Endothelial cell of umbilical vein (primary cell): Measurements from ENCODE around the gene GTF2IRD1. TPM values are rescaled to one million over a fixed set of nuclear protein-coding genes. Genes with fewer than 3 reads are reported as not detected.

Source experiments
- BruUV-seq: library from RNA; stranded (reverse); fragments of 400-500 nt; replicated peaks from 2 replicates; lab custom pipeline; 2021; lab: Mats Ljungman, UMichigan
- CTCF ChIA-PET: fragments of 300-600, 350-600 bp; sonication (Branson Sonifier 250); formaldehyde crosslinking; loops from one replicate; lab custom pipeline; 2021; ENCODE audit warnings: antibody characterized with exemption, inconsistent platforms; lab: Charles Lee
- POLR2A ChIA-PET: fragments of 300-600, 350-600 bp; sonication (Branson Sonifier 250); formaldehyde crosslinking; loops from one replicate; lab custom pipeline; 2021; ENCODE audit warnings: antibody characterized with exemption, inconsistent platforms; lab: Charles Lee
- DNase-seq: peaks from one replicate; pipeline ENCODE4 v3.0.0-alpha.2; 2011; ENCODE audit warnings: low read depth, low spot score
- FAIRE-seq: peaks from 2 replicates; lab custom pipeline; 2011; peaks lifted over from hg19 to GRCh38; lab: Jason Lieb, UNC
- H2AFZ ChIP-seq: 2 replicates; pipeline ENCODE4 v1.6.0; 2012; ENCODE audit warnings: low read depth, low read length, control low read depth, inconsistent platforms
- H3K27ac ChIP-seq: 2 replicates; pipeline ENCODE4 v1.5.1; 2011; ENCODE audit warnings: low read depth, mild to moderate bottlenecking, control low read depth, low read length, moderate library complexity; ENCODE audit not compliant: insufficient read depth
- H3K27me3 ChIP-seq, 2 experiments: 2 replicates each; pipeline versions ENCODE4 v1.6.0 to v1.6.1; 2011; ENCODE audit warnings: low read length in 2 of 2, mixed read lengths in 1 of 2; ENCODE audit not compliant: control insufficient read depth in 2 of 2, insufficient read depth in 2 of 2
- H3K36me3 ChIP-seq, 2 experiments: 2 replicates in 1 of 2; 3 replicates in 1 of 2; pipeline ENCODE4 v1.5.1; 2011; ENCODE audit warnings: low read length in 2 of 2, mild to moderate bottlenecking in 1 of 2, moderate library complexity in 1 of 2; ENCODE audit not compliant: control insufficient read depth in 2 of 2, insufficient read depth in 2 of 2; ENCODE audit errors: extremely low read depth in 1 of 2
- H3K4me1 ChIP-seq: 3 replicates; pipeline ENCODE4 v1.5.1; 2011; ENCODE audit warnings: mild to moderate bottlenecking, low read length; ENCODE audit not compliant: control insufficient read depth, insufficient read depth; ENCODE audit errors: extremely low read depth
- H3K4me2 ChIP-seq: 2 replicates; pipeline ENCODE4 v1.6.1; 2011; ENCODE audit warnings: low read length, control low read depth, mixed read lengths; ENCODE audit not compliant: insufficient read depth
- H3K4me3 ChIP-seq, 3 experiments: fragments of 200-600 bp in 1 of 3; sonication (generic), shearing (Covaris generic) in 1 of 3; replicated peaks in 1 of 3; 2 replicates each; pipeline ENCODE4 v1.5.1; 2011 to 2016; ENCODE audit warnings: control low read depth in 3 of 3, low read length in 3 of 3, mild to moderate bottlenecking in 2 of 3, inconsistent platforms in 1 of 3, low read depth in 1 of 3, moderate library complexity in 1 of 3; ENCODE audit not compliant: insufficient read depth in 1 of 3
- H3K79me2 ChIP-seq: 2 replicates; pipeline ENCODE4 v1.6.0; 2012; ENCODE audit warnings: low read length, inconsistent platforms; ENCODE audit not compliant: control insufficient read depth, insufficient read depth
- H3K9ac ChIP-seq: replicated peaks from 2 replicates; pipeline ENCODE3; 2011; ENCODE audit warnings: low read length, control low read depth; ENCODE audit not compliant: insufficient read depth; ENCODE audit errors: extremely low read depth
- H3K9me1 ChIP-seq: replicated peaks from 3 replicates; pipeline ENCODE4 v1.6.0; 2011; ENCODE audit warnings: mild to moderate bottlenecking, low read length; ENCODE audit not compliant: control insufficient read depth, insufficient read depth; ENCODE audit errors: extremely low read depth
- H3K9me3 ChIP-seq: replicated peaks from 2 replicates; pipeline ENCODE4 v1.5.1; 2012; ENCODE audit warnings: low read length, inconsistent platforms; ENCODE audit not compliant: control insufficient read depth, insufficient read depth
- H4K20me1 ChIP-seq: replicated peaks from 2 replicates; pipeline ENCODE3; 2011; ENCODE audit warnings: mild to moderate bottlenecking, low read length; ENCODE audit not compliant: control insufficient read depth, insufficient read depth; ENCODE audit errors: extremely low read depth
- EZH2 ChIP-seq: IDR thresholded peaks from 2 replicates; pipeline ENCODE4 v1.6.1; 2012; ENCODE audit warnings: borderline replicate concordance, low read depth, mild to moderate bottlenecking, moderate library complexity, low read length, inconsistent platforms; ENCODE audit not compliant: severe bottlenecking
- GATA2 ChIP-seq: IDR thresholded peaks from 2 replicates; pipeline ENCODE4 v1.7.0; 2011; ENCODE audit warnings: low read depth, mild to moderate bottlenecking, moderate library complexity, mixed read lengths, low read length; ENCODE audit not compliant: insufficient read length, insufficient read depth
- JUN ChIP-seq: IDR thresholded peaks from 2 replicates; pipeline ENCODE4 v1.6.1; 2011; ENCODE audit warnings: borderline replicate concordance, low read depth; ENCODE audit not compliant: insufficient read length, insufficient read depth
- MYC ChIP-seq: IDR thresholded peaks from one replicate; pipeline ENCODE4 v1.6.1; 2011; ENCODE audit warnings: mild to moderate bottlenecking, low read depth, low read length
- POLR2A ChIP-seq: IDR thresholded peaks from 2 replicates; pipeline ENCODE4 v1.6.1; 2012; ENCODE audit warnings: low read depth, mild to moderate bottlenecking, control low read depth, low read length
- dilution Hi-C: fragments of 300-500 bp; cut with MboI; formaldehyde crosslinking; loops from one replicate; pipeline ENCODE4 v1.15.0; 2019; ENCODE audit warnings: low sequenced_read_pairs; ENCODE audit not compliant: extremely low pct_ligation_motif_present
- intact Hi-C: fragments of 100-400 bp; cut with micrococcal nuclease; formaldehyde crosslinking; loops from one replicate; pipeline ENCODE4 v1.10.0; 2022
- polyA plus RNA-seq, 4 experiments: library from polyadenylated mRNA; depleted of rRNA in 3 of 4; stranded (reverse) in 3 of 4; unstranded in 1 of 4; fragments of >200 nt; gene quantifications; 2 replicates each; pipeline versions ENCODE4 v1.2.1 to v1.2.3, GENCODE V29; 2011 to 2012; ENCODE audit warnings: missing spikeins in 1 of 4
- total RNA-seq: library from RNA; stranded (reverse); gene quantifications from 2 replicates; pipeline ENCODE4 v1.2.3, GENCODE V29; 2021
- TF ChIP-seq, protein P1 (sequence below), 2 donors: IDR thresholded peaks; 1 replicate in 1 of 2; 2 replicates in 1 of 2; pipeline ENCODE4 v1.5.1; 2011; ENCODE audit warnings: low read length in 2 of 2, mild to moderate bottlenecking in 2 of 2, moderate library complexity in 2 of 2, control low read depth in 1 of 2, inconsistent platforms in 1 of 2, low read depth in 1 of 2; ENCODE audit not compliant: insufficient read depth in 1 of 2; ENCODE audit errors: extremely low read depth in 1 of 2
- TF ChIP-seq, protein P2 (sequence below): IDR thresholded peaks from 2 replicates; pipeline ENCODE4 v1.6.1; 2011; ENCODE audit not compliant: insufficient read depth, insufficient read length

The GTF2IRD1 gene
- total and polyA plus RNA-seq, 2 donors (not counting 3 experiments of a cell fraction or from before 2014, with no cell fraction given): 14.2 to 24.2 TPM

DNA sequence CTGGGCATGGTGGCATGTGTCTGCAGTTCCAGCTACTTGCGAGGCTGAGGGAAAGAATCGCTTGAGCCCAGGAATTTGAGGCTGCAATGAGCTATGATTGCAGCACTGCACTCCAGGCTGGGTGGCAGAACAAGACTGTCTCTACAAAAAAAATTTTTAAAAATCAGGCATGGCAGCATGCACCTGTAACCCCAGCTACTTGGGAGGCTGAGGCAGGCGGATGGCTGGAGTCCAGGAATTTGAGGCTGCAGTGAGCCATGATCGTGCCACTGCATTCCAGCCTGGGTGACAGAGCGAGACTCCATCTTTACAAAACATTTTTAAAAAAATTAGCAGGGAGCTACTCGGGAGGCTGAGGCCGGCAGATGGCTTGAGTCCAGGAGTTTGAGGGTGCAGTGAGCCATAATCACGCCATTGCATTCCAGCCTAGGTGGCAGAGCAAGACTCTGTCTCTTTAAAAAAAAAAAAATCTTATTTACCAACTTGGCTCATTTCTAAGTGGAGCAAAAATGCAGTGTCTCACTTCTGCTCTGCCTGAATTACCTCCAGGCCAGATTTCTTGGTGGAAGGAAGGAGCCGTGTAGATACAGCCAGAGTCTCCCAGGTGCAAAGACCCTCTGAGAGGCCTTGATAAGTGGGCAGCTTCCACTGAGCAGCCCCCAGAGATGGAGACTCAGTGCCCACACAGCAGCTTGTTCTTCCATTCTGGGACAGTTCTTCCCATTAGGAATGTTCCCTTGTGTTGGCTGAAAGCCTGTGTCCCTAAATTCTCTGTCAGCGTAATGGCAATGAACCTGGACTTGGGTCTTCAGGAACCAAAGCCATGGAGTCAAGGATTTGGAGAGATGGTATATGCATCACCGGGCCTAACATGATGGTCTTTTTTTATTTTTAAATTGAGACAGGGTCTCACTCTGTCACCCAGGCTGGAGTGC is 30.0 kb downstream of the GTF2IRD1 start:
- dilution Hi-C loops: no loop called here
- Histone ChIP-seq H4K20me1 (no peaks in the 10 kb centered on the region), H3K27ac (no peak overlapping the region), H3K4me2 (no peak overlapping the region), H3K4me3 (no peak overlapping the region), H3K27me3 (no peaks in the 10 kb centered on the region), H3K9ac (no peak overlapping the region), H3K4me1 (peaks cover 24% of the 10 kb centered on the region), H3K9me1 (no peaks in the 10 kb centered on the region), H3K36me3 (no peaks in the 10 kb centered on the region), H3K79me2 (peaks cover 3% of the 10 kb centered on the region), H3K9me3 (no peaks in the 10 kb centered on the region), H2AFZ (no peak overlapping the region)
- intact Hi-C loops: no loop called here
- no TSS peak for BruUV-seq
- ChIA-PET POLR2A (no interaction called here), CTCF (interaction anchor here (1.0 to 1.3 kb wide), 2 partner anchors 10 to 33 kb away, joined by 3 to 4 read pairs; no protein-coding TSS in a partner anchor)
- TF ChIP-seq, protein P1, sequence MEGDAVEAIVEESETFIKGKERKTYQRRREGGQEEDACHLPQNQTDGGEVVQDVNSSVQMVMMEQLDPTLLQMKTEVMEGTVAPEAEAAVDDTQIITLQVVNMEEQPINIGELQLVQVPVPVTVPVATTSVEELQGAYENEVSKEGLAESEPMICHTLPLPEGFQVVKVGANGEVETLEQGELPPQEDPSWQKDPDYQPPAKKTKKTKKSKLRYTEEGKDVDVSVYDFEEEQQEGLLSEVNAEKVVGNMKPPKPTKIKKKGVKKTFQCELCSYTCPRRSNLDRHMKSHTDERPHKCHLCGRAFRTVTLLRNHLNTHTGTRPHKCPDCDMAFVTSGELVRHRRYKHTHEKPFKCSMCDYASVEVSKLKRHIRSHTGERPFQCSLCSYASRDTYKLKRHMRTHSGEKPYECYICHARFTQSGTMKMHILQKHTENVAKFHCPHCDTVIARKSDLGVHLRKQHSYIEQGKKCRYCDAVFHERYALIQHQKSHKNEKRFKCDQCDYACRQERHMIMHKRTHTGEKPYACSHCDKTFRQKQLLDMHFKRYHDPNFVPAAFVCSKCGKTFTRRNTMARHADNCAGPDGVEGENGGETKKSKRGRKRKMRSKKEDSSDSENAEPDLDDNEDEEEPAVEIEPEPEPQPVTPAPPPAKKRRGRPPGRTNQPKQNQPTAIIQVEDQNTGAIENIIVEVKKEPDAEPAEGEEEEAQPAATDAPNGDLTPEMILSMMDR (IDR thresholded peaks at IDR 0.05; ENCODE audit: extremely low read depth in 1 of 2, insufficient read depth in 1 of 2, low read depth in 1 of 2, low read length in 2 of 2): no peak
- no peak for TF ChIP-seq MYC
- TF ChIP-seq EZH2: no peak
- TF ChIP-seq GATA2: no peak
- TF ChIP-seq JUN: no peak
- TF ChIP-seq, protein P2, sequence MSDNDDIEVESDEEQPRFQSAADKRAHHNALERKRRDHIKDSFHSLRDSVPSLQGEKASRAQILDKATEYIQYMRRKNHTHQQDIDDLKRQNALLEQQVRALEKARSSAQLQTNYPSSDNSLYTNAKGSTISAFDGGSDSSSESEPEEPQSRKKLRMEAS: no peak
- no peak for TF ChIP-seq POLR2A
- DNase-seq: no peak
- FAIRE-seq: peak; percentile 28
